ENCODE results near the gene GNB2.
"Not testable (repeated sequence)": the region's sequence is repeated elsewhere in the genome, so short reads cannot be mapped to it uniquely, and the experiment has no call there.

Gene GNB2

GRCh38 chr7:100714725-100715124, 41.2 kb downstream of the GNB2 start:
- no peak overlapping the region for H3K4me2 ChIP-seq (ENCODE audit: low read length)
- no peak overlapping the region for H3K4me3 ChIP-seq (ENCODE audit: low read depth, low read length, poor library complexity, severe bottlenecking)
- no peaks in the 10 kb centered on the region for H3K79me2 ChIP-seq (ENCODE audit: insufficient read depth, low read length)
- no peaks in the 10 kb centered on the region for H3F3A ChIP-seq (ENCODE audit: insufficient read depth, low read length)
- H3K9me2 ChIP-seq (ENCODE audit: low read depth, low read length), result no peaks in the 10 kb centered on the region
- no peak overlapping the region for H2AFZ ChIP-seq (ENCODE audit: low read length)
- H4K20me1 ChIP-seq (ENCODE audit: insufficient read depth, low read length), result no peaks in the 10 kb centered on the region
- H3K27me3 ChIP-seq (ENCODE audit: insufficient read depth, low read length), result peaks cover 9% of the 10 kb centered on the region
- peaks cover 5% of the 10 kb centered on the region; the same call in 1 of the 2 replicates for H3K9me3 ChIP-seq (ENCODE audit: low read length)
- no peak overlapping the region for H3K9ac ChIP-seq (ENCODE audit: low read length)
- TF ChIP-seq CTCF (IDR thresholded peaks at IDR 0.05; ENCODE audit: low read length) (no peak), EZH2 (IDR thresholded peaks at IDR 0.05; ENCODE audit: borderline replicate concordance, low read length) (no peak)
- no peaks in the 10 kb centered on the region for H3K36me3 ChIP-seq (ENCODE audit: insufficient read depth, low read length)
- no peaks in the 10 kb centered on the region for H3K4me1 ChIP-seq (ENCODE audit: insufficient read depth, low read length, severe bottlenecking)
- no peak overlapping the region for H3K27ac ChIP-seq (ENCODE audit: low read depth, low read length, poor library complexity, severe bottlenecking)

- H3K4me2 ChIP-seq (ENCODE audit: low read length); H3K27ac ChIP-seq (ENCODE audit: low read depth, low read length, poor library complexity, severe bottlenecking); H3K9ac ChIP-seq (ENCODE audit: low read length); H2AFZ ChIP-seq (ENCODE audit: low read length); H3K4me3 ChIP-seq (ENCODE audit: low read depth, low read length, poor library complexity, severe bottlenecking); H4K20me1 ChIP-seq (ENCODE audit: insufficient read depth, low read length); H3K36me3 ChIP-seq (ENCODE audit: insufficient read depth, low read length); H3K79me2 ChIP-seq (ENCODE audit: insufficient read depth, low read length); H3K9me2 ChIP-seq (ENCODE audit: low read depth, low read length); H3K4me1 ChIP-seq (ENCODE audit: insufficient read depth, low read length, severe bottlenecking); H3K9me3 ChIP-seq (ENCODE audit: low read length); H3F3A ChIP-seq (ENCODE audit: insufficient read depth, low read length): not testable (repeated sequence)
- H3K27me3 ChIP-seq (ENCODE audit: insufficient read depth, low read length), result peaks cover 10% of the 10 kb centered on the region
These were observed 43.5 kb downstream of the GNB2 start for GRCh38 chr7:100717073-100717472.

GRCh38 chr7:100719523-100720278, 46.2 kb downstream of the GNB2 start:
- peaks cover 19% of the 10 kb centered on the region for H3K27me3 ChIP-seq (ENCODE audit: insufficient read depth, low read length)
- H2AFZ ChIP-seq (ENCODE audit: low read length), result no peak overlapping the region
- no peaks in the 10 kb centered on the region for H3K36me3 ChIP-seq (ENCODE audit: insufficient read depth, low read length)
- TF ChIP-seq CTCF (IDR thresholded peaks at IDR 0.05; ENCODE audit: low read length) (no peak), EZH2 (IDR thresholded peaks at IDR 0.05; ENCODE audit: borderline replicate concordance, low read length) (no peak)
- no peaks in the 10 kb centered on the region for H3K9me2 ChIP-seq (ENCODE audit: low read depth, low read length)
- H3K79me2 ChIP-seq (ENCODE audit: insufficient read depth, low read length), result no peaks in the 10 kb centered on the region
- H3K4me1 ChIP-seq (ENCODE audit: insufficient read depth, low read length, severe bottlenecking), result no peaks in the 10 kb centered on the region
- no peaks in the 10 kb centered on the region for H4K20me1 ChIP-seq (ENCODE audit: insufficient read depth, low read length)
- H3K9me3 ChIP-seq (ENCODE audit: low read length), result peaks cover 5% of the 10 kb centered on the region; the same call in 1 of the 2 replicates
- H3K4me2 ChIP-seq (ENCODE audit: low read length), result no peak overlapping the region
- H3K9ac ChIP-seq (ENCODE audit: low read length), result no peak overlapping the region
- H3K27ac ChIP-seq (ENCODE audit: low read depth, low read length, poor library complexity, severe bottlenecking), result no peak overlapping the region
- H3K4me3 ChIP-seq (ENCODE audit: low read depth, low read length, poor library complexity, severe bottlenecking), result no peak overlapping the region
- H3F3A ChIP-seq (ENCODE audit: insufficient read depth, low read length), result no peaks in the 10 kb centered on the region

DNA sequence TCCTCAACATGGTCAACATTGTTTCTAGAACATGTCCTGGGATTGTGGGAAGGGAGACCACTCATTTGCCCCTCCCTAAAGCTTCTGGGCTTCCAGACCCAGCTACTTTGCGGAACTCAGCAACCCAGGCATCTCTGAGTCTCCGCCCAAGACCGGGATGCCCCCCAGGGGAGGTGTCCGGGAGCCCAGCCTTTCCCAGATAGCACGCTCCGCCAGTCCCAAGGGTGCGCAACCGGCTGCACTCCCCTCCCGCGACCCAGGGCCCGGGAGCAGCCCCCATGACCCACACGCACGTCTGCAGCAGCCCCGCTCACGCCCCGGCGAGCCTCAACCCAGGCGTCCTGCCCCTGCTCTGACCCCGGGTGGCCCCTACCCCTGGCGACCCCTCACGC, 46.7 kb downstream of the GNB2 start, which contains the start of gene EPO:
TSS of gene EPO (plus strand) at position 190 of the 392 bp plus-strand sequence. CDS start 513 bp downstream, outside the sequence.
- Histone ChIP-seq H3K4me1 (ENCODE audit: insufficient read depth, low read length, severe bottlenecking) (no peaks in the 10 kb centered on the region), H3K9ac (ENCODE audit: low read length) (no peak within 1 kb of the TSS), H3K9me2 (ENCODE audit: low read depth, low read length) (no peaks in the 10 kb centered on the region), H3K4me3 (ENCODE audit: low read depth, low read length, poor library complexity, severe bottlenecking) (no peak within 1 kb of the TSS), H3K27me3 (ENCODE audit: insufficient read depth, low read length) (peaks cover 19% of the 10 kb centered on the region), H3K9me3 (ENCODE audit: low read length) (peaks cover 5% of the 10 kb centered on the region; the same call in 1 of the 2 replicates), H3K4me2 (ENCODE audit: low read length) (no peak within 1 kb of the TSS), H3K36me3 (ENCODE audit: insufficient read depth, low read length) (no peaks in the 10 kb centered on the region), H3K79me2 (ENCODE audit: insufficient read depth, low read length) (no peaks in the 10 kb centered on the region), H3K27ac (ENCODE audit: low read depth, low read length, poor library complexity, severe bottlenecking) (no peak within 1 kb of the TSS), H3F3A (ENCODE audit: insufficient read depth, low read length) (no peaks in the 10 kb centered on the region), H2AFZ (ENCODE audit: low read length) (no peak within 1 kb of the TSS), H4K20me1 (ENCODE audit: insufficient read depth, low read length) (no peaks in the 10 kb centered on the region)
- no peak for TF ChIP-seq EZH2 (IDR thresholded peaks at IDR 0.05; ENCODE audit: borderline replicate concordance, low read length)
- no peak for TF ChIP-seq CTCF (IDR thresholded peaks at IDR 0.05; ENCODE audit: low read length)
